ENCODE data around the gene TBC1D20.

- no peak for TF ChIP-seq CTCF (conservative IDR thresholded peaks at IDR 0.05; ENCODE audit: low read depth, low read length)
- no peak for TF ChIP-seq EZH2 (IDR thresholded peaks at IDR 0.05; ENCODE audit: low read length, unreplicated experiment)
- no peak for TF ChIP-seq EZH2phosphoT487 (IDR thresholded peaks at IDR 0.05; ENCODE audit: borderline replicate concordance, low read length)
Measured at GRCh38 chr20:438571-439469, 23.5 kb downstream of the TBC1D20 start.
